ENCODE results near the gene PTPRD.

- TF ChIP-seq POLR2AphosphoS5 (IDR thresholded peaks at IDR 0.05; ENCODE audit: low read depth, low read length) (no peak), TAF1 (IDR thresholded peaks at IDR 0.05; ENCODE audit: borderline replicate concordance, insufficient read depth, low read length) (no peak)
- TF ChIP-seq, protein P1, sequence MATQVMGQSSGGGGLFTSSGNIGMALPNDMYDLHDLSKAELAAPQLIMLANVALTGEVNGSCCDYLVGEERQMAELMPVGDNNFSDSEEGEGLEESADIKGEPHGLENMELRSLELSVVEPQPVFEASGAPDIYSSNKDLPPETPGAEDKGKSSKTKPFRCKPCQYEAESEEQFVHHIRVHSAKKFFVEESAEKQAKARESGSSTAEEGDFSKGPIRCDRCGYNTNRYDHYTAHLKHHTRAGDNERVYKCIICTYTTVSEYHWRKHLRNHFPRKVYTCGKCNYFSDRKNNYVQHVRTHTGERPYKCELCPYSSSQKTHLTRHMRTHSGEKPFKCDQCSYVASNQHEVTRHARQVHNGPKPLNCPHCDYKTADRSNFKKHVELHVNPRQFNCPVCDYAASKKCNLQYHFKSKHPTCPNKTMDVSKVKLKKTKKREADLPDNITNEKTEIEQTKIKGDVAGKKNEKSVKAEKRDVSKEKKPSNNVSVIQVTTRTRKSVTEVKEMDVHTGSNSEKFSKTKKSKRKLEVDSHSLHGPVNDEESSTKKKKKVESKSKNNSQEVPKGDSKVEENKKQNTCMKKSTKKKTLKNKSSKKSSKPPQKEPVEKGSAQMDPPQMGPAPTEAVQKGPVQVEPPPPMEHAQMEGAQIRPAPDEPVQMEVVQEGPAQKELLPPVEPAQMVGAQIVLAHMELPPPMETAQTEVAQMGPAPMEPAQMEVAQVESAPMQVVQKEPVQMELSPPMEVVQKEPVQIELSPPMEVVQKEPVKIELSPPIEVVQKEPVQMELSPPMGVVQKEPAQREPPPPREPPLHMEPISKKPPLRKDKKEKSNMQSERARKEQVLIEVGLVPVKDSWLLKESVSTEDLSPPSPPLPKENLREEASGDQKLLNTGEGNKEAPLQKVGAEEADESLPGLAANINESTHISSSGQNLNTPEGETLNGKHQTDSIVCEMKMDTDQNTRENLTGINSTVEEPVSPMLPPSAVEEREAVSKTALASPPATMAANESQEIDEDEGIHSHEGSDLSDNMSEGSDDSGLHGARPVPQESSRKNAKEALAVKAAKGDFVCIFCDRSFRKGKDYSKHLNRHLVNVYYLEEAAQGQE (IDR thresholded peaks at IDR 0.05; ENCODE audit: insufficient read depth in 1 of 2, low read depth in 2 of 2, low read length in 2 of 2), result no peak
Measured at GRCh38 chr9:10212702-10213101, 400.1 kb downstream of the PTPRD start.

All from PFSK-1 (cell line).